GM19023 (cell line): ENCODE results near the gene RNF130.

Experiments
- ATAC-seq: cut with Tn5 transposase; IDR thresholded peaks from one replicate; pipeline ENCODE4 v1.9.1; 2021; ENCODE audit warnings: mild to moderate bottlenecking, moderate library complexity; ENCODE audit not compliant: unreplicated experiment

Gene RNF130

GRCh38 chr5:180086816-180087399, 15.3 kb upstream of the RNF130 start:
- ATAC-seq = no peak

DNA sequence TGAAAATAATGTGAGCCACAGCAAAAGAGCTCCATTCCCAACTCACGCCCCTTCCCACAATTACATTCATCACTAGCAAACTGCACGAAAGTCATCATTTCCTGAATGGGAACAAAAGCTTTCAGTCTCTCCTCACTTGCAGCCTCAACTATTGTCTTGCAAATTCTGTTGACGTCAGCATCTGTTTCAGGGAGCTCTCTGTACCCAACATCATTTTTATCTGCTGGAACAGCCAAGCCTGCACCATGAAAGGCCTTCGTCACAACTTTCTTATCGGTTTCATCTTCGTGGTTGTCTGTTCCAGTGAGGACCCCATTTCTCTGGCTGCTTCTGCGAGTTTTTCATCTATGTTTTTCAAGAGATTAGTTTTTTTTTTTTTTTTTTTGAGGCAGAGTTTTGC, 14.3 kb upstream of the RNF130 start:
- ATAC-seq = no peak

DNA sequence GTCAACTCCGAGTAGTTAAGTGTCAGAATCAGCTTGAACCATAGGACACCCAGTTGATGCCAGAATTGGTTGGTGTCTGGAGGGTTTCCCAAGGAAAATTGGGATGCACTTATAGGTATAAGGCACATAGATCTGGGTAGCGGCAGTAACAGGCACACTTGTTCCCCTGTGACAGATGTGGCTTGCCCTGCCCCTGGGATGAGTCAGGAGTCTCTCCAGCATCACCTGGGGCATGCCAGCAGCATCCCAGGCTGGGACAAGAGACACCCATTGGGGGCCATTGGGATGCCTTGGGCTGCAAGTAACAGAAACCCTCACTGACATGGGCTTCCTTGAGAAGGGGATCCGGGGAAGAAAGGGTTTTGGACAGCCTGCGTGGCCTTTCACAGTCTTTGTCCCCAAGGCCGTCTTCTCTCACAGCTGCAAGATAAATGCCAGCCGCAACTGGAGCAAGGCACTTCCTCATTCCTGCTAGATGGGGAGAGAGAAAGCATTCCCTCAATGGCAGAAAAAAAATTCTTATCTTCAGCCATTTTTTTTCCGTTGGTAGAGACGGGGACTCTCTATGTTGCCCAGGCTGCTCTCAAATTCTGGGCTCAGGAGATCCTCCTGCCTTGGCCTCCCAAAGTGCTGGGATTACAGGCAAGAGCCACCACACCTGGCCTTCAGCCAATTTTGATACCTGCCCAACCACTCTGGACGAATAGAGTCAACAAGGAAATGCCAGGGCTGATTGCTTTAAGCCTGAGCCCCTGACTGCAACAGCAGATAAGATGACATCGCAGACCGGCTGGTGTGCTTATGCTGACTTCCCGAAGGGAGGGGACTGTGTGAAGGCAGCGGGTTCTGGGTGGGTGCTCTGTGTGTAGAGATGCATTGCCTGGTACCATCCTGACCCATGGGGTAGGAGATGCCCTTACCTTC, 13.3 kb upstream of the RNF130 start:
- ATAC-seq = no peak

GRCh38 chr5:180083529-180084060, 12.0 kb upstream of the RNF130 start:
- ATAC-seq = no peak

DNA sequence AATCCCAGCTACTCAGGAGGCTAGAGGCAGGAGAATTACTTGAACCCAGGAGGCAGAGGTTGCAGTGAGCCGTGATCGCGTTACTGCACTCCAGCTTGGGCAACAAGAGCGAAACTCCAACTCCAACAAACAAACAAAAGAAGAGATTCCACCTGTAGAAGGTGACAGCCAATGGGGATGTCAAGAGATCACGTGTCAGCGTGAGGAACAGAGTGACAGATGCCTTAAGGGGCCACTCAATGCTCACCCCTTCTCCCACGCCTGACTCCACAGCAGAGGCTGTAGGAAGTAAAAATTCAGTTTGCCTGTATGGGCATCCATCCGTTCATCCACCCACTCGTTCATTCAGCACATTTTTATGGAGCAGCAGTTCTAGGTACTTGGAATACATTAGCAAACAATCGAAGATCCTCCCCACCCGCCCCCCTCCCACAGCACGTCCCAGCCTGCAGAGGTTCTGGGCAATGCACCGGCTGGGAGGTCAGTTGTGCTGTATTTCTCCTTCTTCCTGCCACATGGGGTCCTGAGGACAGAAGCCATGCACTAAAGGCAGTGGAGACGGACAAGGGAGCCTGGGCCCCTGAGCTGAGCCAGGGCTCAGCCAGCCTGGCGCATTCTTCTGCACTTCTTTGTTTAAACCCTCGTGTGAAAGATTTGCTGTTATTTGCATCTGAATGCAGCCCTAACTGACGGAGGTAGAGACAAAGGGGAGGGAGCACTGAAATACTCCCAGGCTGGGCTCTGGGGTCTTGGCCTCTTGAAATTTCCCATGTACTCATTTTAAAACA, 11.3 kb upstream of the RNF130 start:
- no peak for ATAC-seq

- ATAC-seq = no peak
Observed at GRCh38 chr5:180081481-180081880, 9.9 kb upstream of the RNF130 start.

GRCh38 chr5:180080486-180081280, 9.1 kb upstream of the RNF130 start:
- ATAC-seq = no peak

DNA sequence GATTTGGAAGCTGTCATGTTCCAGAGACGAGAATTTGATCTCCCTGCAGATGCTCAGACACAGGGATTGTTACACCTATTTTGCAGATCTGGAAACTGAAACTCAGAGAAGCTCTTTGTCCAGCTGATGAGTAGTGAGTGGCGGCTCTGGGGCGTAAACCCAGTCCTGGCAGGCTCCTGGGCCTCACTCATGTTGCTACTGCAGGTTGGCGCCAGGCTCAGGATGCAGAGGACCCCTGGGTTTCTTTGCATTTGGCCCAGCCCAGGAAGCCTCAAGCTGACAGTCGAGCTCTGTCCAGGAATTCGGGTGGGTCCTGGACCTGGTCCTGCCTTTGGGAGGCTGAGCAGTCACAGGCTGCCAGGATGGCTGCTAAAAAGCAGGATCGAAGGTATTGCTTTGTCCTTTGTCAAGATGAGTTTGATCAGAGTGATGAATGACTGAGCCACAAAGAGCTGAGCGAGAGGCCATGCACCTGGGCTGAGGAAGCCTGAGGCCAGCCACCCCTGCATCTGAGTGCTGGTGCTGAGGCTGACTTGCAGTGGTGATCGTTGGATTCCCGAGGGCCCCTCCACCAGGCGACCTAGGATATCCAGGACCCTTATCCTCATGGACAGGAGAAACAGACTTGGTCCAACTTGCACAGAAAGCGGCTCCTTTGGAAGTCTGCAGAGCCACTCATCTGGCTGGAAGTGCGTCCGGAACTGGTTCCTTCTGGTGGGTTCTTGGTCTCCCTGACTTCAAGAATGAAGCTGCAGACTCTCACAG, 8.3 kb upstream of the RNF130 start:
- ATAC-seq = no peak

DNA sequence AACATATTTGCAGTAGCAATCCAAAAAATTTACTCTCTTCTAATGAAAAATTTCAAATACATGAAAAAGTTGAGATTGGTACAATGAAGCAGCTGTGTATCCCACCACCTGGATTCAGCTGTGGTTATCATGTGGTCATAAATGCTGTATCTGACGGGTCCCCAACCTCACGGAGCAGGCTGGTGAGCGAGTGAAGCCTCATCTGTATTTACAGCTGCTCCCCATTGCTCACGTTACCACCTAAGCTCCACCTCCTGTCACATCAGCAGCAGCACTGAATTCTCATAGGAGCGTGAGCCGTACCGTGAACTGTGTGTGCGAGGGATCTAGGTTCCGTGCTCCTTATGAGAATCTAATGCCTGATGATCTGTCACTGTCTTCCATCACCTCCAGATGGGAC, 6.8 kb upstream of the RNF130 start:
- ATAC-seq = no peak

DNA sequence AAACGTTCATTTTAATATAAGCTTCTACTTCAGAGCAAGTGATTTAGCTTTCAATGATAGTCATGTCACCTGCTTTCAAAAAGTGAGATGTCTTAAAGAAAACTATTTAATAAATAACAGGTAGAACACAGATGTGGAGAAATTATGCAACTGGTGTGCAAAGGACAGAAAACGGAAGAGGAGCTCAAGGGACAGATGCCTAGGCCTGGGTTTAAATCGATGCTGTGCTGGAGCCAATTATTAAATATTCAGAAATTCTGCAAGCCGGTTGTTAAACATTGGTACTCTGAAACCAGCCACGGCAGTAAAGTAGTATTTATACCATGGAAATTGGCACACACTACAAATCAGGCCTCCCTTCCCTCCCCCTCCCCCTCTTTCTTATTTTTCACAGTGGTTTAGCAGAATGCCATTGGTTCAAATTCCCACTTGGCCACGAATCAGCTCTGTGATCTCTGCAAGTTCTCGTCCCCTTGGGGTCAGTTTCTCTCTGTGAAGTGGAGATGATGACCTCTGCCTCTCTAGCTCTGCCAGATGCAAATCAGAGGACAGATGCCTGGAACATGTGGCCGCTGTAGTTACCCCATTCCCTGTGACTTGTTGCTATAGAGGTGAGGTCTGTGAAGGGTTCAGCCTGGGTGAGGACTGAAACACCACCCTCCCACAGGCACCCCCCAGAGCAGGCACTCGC, 6.2 kb upstream of the RNF130 start:
- ATAC-seq = no peak

GRCh38 chr5:180075703-180076102, 4.1 kb upstream of the RNF130 start:
- ATAC-seq = no peak

DNA sequence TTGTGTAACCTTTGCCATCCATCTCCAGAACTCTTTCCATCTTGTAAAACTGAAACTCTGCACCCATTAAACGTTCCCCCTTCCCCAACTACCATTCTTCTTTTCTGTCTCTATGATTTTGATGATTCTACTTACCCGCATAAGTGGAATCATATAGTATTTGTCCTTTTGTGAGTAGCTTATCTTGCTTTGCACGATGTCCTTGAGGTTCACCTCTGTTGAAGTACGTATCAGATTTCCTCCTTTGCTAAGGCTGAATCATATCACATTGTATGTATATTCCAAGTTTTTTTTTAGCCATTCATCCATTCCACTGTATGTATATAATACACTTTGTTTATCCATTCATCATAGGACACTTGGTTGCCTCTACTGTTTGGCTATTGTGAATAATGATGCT, 2.9 kb upstream of the RNF130 start:
- ATAC-seq = no peak

DNA sequence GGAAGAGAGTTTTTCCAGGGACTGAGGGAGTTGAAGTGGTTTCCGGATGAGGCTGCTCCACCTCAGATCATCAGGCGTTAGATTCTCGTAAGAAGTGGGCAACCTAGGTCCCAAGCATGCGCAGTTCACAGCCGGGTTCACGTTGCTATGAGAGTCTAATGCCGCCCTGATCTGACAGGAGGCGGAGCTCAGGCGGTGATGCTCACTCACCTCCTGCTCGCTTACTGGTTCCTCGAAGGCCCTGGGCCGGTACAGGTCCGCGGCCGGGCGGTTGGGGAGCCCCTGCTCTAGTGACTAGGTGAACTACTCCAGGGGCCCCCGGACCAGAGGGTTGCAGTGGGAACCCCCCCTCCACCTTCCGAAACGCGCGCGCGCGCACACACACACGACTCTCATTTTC, 997 bp upstream of the RNF130 start:
- ATAC-seq = no peak

GRCh38 chr5:180072256-180072548, 643 bp upstream of the RNF130 start:
- no peak for ATAC-seq

GRCh38 chr5:180070756-180071530, 616 bp downstream of the RNF130 start:
- no peak for ATAC-seq

DNA sequence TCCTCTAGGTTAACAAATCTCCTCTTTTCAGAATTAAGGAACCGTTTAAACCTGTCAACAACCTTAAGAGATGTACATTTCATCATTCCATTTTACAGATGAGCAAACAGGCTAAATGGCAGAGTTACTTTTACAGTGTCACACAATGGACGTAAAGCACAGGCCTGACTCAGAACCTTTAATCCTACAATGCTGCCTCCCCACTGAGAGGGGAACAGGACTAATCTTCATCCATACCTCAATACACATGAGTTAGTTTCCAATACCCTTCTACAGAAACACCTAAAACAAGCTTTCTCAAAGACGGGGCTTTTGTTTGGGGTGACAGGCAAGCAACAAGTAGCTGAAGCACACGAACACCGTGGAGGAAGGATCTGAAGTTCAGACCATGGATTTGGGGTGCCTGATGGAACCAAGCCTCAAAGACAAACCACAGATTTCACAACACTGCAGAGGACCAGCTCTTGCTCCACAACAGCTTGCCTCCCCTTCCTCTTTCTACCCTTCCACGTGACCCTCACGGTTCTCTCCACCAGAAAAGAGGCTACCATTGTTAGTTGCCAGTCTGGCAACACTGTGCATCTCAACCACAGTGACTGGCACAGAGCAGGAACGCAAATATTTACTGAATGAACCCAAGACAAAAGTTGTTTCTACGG, 1.8 kb downstream of the RNF130 start:
- no peak for ATAC-seq

- ATAC-seq = no peak
Observed at GRCh38 chr5:180068519-180069090, 3.0 kb downstream of the RNF130 start.

DNA sequence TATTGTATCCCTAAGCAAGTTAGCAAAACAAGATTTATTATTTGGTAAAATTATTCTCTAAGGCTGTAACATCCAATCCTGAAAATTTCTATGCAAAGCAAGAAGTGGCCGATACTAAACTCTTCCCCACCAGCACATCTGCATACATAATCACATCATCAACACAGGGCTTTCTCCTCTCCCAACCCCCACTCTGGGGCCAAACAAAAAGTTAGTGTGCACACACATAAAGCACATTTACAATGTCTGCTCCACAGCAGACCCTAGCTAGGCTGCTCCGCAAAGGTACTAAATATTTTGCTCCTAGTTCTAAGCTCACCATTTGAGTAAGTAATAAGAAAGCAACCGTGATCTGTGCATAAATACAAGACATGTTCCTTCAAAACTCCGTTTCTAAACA, 3.6 kb downstream of the RNF130 start:
- no peak for ATAC-seq
